Bronchial epithelial cell (primary cell): ENCODE measurements around the gene KLK13. TPM values are rescaled to one million over a fixed set of nuclear protein-coding genes. Genes with fewer than 3 reads are reported as not detected.

Experiments used
- DNase-seq: peaks from one replicate; pipeline ENCODE4 v3.0.0-alpha.2; 2010; ENCODE audit warnings: low read depth
- FAIRE-seq: peaks from 2 replicates; lab custom pipeline; 2011; peaks lifted over from hg19 to GRCh38; lab: Jason Lieb, UNC
- H3K27me3 ChIP-seq: 2 replicates; pipeline ENCODE4 v1.5.1; 2011; ENCODE audit warnings: low read length; ENCODE audit not compliant: control insufficient read depth, insufficient read depth
- H3K36me3 ChIP-seq: 2 replicates; pipeline ENCODE4 v1.5.1; 2011; ENCODE audit warnings: low read length; ENCODE audit not compliant: control insufficient read depth, insufficient read depth
- H3K4me3 ChIP-seq: 2 replicates; pipeline ENCODE4 v1.5.1; 2011; ENCODE audit warnings: mild to moderate bottlenecking, low read depth, low read length, control low read depth
- CTCF ChIP-seq: IDR thresholded peaks from 2 replicates; pipeline ENCODE4 v1.5.1; 2011; ENCODE audit warnings: mild to moderate bottlenecking, moderate library complexity, low read length, control low read depth, inconsistent platforms; ENCODE audit not compliant: insufficient read depth, severe bottlenecking
- total RNA-seq: library from RNA; depleted of rRNA; stranded (reverse); fragments of >200 nt; gene quantifications from 2 replicates; pipeline ENCODE4 v1.2.1, GENCODE V29; 2014

KLK13 gene
- total RNA-seq, 1 donor from 2014 or later, result 0.26 TPM

- Histone ChIP-seq H3K4me3 (no peak overlapping the region), H3K27me3 (peaks cover 4% of the 10 kb centered on the region), H3K36me3 (no peaks in the 10 kb centered on the region)
- TF ChIP-seq CTCF, result no peak
- FAIRE-seq (no peak), DNase-seq (no peak)
These were observed 40.9 kb downstream of the KLK13 start for GRCh38 chr19:51023946-51024345.

GRCh38 chr19:51022526-51022925, 42.4 kb downstream of the KLK13 start:
- H3K36me3 ChIP-seq, result no peaks in the 10 kb centered on the region
- no peak for FAIRE-seq
- H3K4me3 ChIP-seq, result no peak overlapping the region
- peaks cover 4% of the 10 kb centered on the region for H3K27me3 ChIP-seq
- no peak for DNase-seq
- TF ChIP-seq CTCF, result no peak

- Histone ChIP-seq H3K4me3 (no peak overlapping the region), H3K36me3 (no peaks in the 10 kb centered on the region), H3K27me3 (peaks cover 1% of the 10 kb centered on the region)
- peak; percentile 55 for FAIRE-seq
- TF ChIP-seq CTCF, result peak; percentile 71
- peak; percentile 63 for DNase-seq
These were observed 43.8 kb downstream of the KLK13 start for GRCh38 chr19:51020988-51021651.

GRCh38 chr19:51019544-51019925, 45.4 kb downstream of the KLK13 start, which contains the start of gene KLK10:
KLK10 (minus strand) TSS chr19:51019709; CDS start chr19:51019130, 579 bp downstream.
- DNase-seq (no peak), FAIRE-seq (no peak)
- H3K27me3 ChIP-seq, result peaks cover 1% of the 10 kb centered on the region
- H3K36me3 ChIP-seq, result no peaks in the 10 kb centered on the region
- TF ChIP-seq CTCF, result no peak
- H3K4me3 ChIP-seq, result peak within 1 kb of the TSS; percentile 33

GRCh38 chr19:51018745-51019543, 45.9 kb downstream of the KLK13 start:
- DNase-seq (no peak), FAIRE-seq (no peak)
- peak overlapping the region; percentile 33 for H3K4me3 ChIP-seq
- no peak for TF ChIP-seq CTCF
- no peaks in the 10 kb centered on the region for H3K36me3 ChIP-seq
- peaks cover 1% of the 10 kb centered on the region for H3K27me3 ChIP-seq
